Kidney epithelial cell (primary cell): ENCODE data around the gene GPR101. TPM values are rescaled to one million over a fixed set of nuclear protein-coding genes. Genes with fewer than 3 reads are reported as not detected.

Source experiments
- DNase-seq: peaks from one replicate; pipeline ENCODE4 v3.0.0-alpha.2; 2010; ENCODE audit warnings: low read depth
- H3K27me3 ChIP-seq: 2 replicates; pipeline ENCODE4 v1.6.0; 2011; ENCODE audit warnings: low read length; ENCODE audit not compliant: control insufficient read depth, insufficient read depth
- H3K36me3 ChIP-seq: 2 replicates; pipeline ENCODE4 v1.5.1; 2011; ENCODE audit warnings: low read length; ENCODE audit not compliant: control insufficient read depth, insufficient read depth
- H3K4me3 ChIP-seq: 2 replicates; pipeline ENCODE4 v1.5.1; 2011; ENCODE audit warnings: low read depth, mild to moderate bottlenecking, control low read depth, low read length
- CTCF ChIP-seq: IDR thresholded peaks from 2 replicates; pipeline ENCODE4 v1.5.1; 2011; ENCODE audit warnings: mild to moderate bottlenecking, moderate library complexity, low read length, control low read depth, inconsistent platforms; ENCODE audit not compliant: insufficient read depth, poor library complexity, severe bottlenecking
- total RNA-seq: library from RNA; depleted of rRNA; stranded (reverse); fragments of >200 nt; gene quantifications from 2 replicates; pipeline ENCODE4 v1.2.3, GENCODE V29; 2015

The GPR101 gene, protein sequence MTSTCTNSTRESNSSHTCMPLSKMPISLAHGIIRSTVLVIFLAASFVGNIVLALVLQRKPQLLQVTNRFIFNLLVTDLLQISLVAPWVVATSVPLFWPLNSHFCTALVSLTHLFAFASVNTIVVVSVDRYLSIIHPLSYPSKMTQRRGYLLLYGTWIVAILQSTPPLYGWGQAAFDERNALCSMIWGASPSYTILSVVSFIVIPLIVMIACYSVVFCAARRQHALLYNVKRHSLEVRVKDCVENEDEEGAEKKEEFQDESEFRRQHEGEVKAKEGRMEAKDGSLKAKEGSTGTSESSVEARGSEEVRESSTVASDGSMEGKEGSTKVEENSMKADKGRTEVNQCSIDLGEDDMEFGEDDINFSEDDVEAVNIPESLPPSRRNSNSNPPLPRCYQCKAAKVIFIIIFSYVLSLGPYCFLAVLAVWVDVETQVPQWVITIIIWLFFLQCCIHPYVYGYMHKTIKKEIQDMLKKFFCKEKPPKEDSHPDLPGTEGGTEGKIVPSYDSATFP
- total RNA-seq: not detected in 2 replicates

GRCh38 chrX:137033774-137034507 lies at the start of gene GPR101:
GPR101 (minus strand) TSS chrX:137033995; CDS start chrX:137031674, 2,321 bp downstream.
- no peak for TF ChIP-seq CTCF
- no peak for DNase-seq
- peaks cover 54% of the 10 kb centered on the region for H3K27me3 ChIP-seq
- H3K4me3 ChIP-seq: no peak within 1 kb of the TSS
- H3K36me3 ChIP-seq: no peaks in the 10 kb centered on the region

GRCh38 chrX:137081239-137081638 lies 47.4 kb upstream of the GPR101 start:
- no peak for DNase-seq
- Histone ChIP-seq H3K36me3 (no peaks in the 10 kb centered on the region), H3K27me3 (no peaks in the 10 kb centered on the region), H3K4me3 (no peak overlapping the region)
- no peak for TF ChIP-seq CTCF

DNA sequence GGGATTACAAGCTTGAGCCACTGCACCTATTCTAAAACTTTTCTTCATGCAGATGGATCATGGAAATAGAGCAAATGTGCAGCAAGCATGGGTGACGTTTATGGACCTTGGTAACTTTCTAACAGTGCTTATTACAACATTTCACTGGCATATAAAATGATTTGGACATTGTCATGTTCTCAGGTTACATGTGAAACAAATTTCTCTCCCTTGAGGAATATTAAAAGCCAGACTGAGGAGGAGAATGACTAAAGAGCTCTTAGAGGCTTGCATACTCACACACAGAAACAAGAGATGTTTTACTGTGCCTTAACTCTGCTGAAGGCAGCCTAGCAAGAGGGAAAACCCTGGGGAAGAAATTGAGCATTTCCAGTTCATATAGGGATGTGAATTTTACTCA lies 38.6 kb upstream of the GPR101 start:
- TF ChIP-seq CTCF: no peak
- Histone ChIP-seq H3K36me3 (no peaks in the 10 kb centered on the region), H3K27me3 (no peaks in the 10 kb centered on the region), H3K4me3 (no peak overlapping the region)
- no peak for DNase-seq

DNA sequence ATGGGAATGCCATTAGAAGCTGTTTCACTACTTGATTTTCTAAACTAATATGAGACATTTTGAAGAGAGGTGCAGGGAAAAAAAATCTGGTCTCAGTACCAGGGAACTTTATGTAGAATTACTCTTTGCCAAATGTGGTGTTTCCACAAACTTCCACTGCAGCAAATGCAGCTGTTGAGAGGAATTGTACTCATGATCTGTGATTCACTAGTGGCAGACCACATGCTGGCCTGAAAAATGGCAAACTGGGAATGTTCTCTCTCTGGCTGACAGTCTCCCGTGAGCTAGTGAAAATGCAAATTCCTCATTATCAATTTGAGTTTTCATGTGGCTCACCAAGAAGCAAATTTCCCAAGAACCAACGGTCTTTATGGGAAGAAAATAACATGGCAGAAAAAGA lies 37.8 kb upstream of the GPR101 start:
- TF ChIP-seq CTCF: no peak
- Histone ChIP-seq H3K36me3 (no peaks in the 10 kb centered on the region), H3K4me3 (no peak overlapping the region), H3K27me3 (no peaks in the 10 kb centered on the region)
- DNase-seq: no peak

GRCh38 chrX:137067147-137067546 lies 33.4 kb upstream of the GPR101 start:
- H3K4me3 ChIP-seq: no peak overlapping the region
- no peak for TF ChIP-seq CTCF

More at GRCh38 chrX:137067147-137067546, 33.4 kb upstream of the GPR101 start:
- no peaks in the 10 kb centered on the region for H3K27me3 ChIP-seq
- no peak for DNase-seq
- no peaks in the 10 kb centered on the region for H3K36me3 ChIP-seq
